CD4-positive, alpha-beta T cell treated with Interleukin-10 for 1 hour (primary cell): ENCODE results near the gene HAT1.
A peak's percentile ranks its signal among the peaks of the same experiment; 100 is the strongest.
"Not testable (repeated sequence)": the region's sequence is repeated elsewhere in the genome, so short reads cannot be mapped to it uniquely, and the experiment has no call there.

Source experiments
- DNase-seq: peaks from one replicate; pipeline ENCODE4 v3.0.0-alpha.2; 2020

HAT1 gene

GRCh38 chr2:171983924-171984323, 61.7 kb downstream of the HAT1 start:
- not testable (repeated sequence) for DNase-seq

- DNase-seq, result no peak
Measured at GRCh38 chr2:171985076-171985475, 62.8 kb downstream of the HAT1 start.

- DNase-seq, result no peak
Measured at GRCh38 chr2:171986778-171987177, 64.5 kb downstream of the HAT1 start.

- DNase-seq, result no peak
Measured at GRCh38 chr2:171991027-171991426, 68.8 kb downstream of the HAT1 start.

GRCh38 chr2:171995586-171995985, 73.3 kb downstream of the HAT1 start:
- no peak for DNase-seq

GRCh38 chr2:171996021-171996420, 73.8 kb downstream of the HAT1 start:
- no peak for DNase-seq

GRCh38 chr2:171997031-171997430, 74.8 kb downstream of the HAT1 start:
- DNase-seq, result not testable (repeated sequence)

- DNase-seq, result no peak
Measured at GRCh38 chr2:171999161-171999560, 76.9 kb downstream of the HAT1 start.

- peak; percentile 87 for DNase-seq
Measured at GRCh38 chr2:171999604-172000469, 77.6 kb downstream of the HAT1 start, which contains the start of gene METAP1D. Gene METAP1D (plus strand): TSS chr2:171999953. CDS start chr2:171999970, 17 bp downstream.

- no peak for DNase-seq
Measured at GRCh38 chr2:172000696-172001361, 78.6 kb downstream of the HAT1 start.

- no peak for DNase-seq
Measured at GRCh38 chr2:172007372-172007771, 85.1 kb downstream of the HAT1 start.

GRCh38 chr2:172009823-172010222, 87.6 kb downstream of the HAT1 start:
- DNase-seq, result no peak

GRCh38 chr2:172011812-172012575, 89.7 kb downstream of the HAT1 start:
- peak; percentile 22 for DNase-seq

- DNase-seq, result no peak
Measured at GRCh38 chr2:172012677-172013391, 90.6 kb downstream of the HAT1 start.

GRCh38 chr2:172013396-172013795, 91.1 kb downstream of the HAT1 start:
- no peak for DNase-seq

GRCh38 chr2:172021074-172021931, 99.0 kb downstream of the HAT1 start:
- no peak for DNase-seq

GRCh38 chr2:172021955-172022354, 99.7 kb downstream of the HAT1 start:
- DNase-seq, result no peak

- no peak for DNase-seq
Measured at GRCh38 chr2:172031536-172031935, 109.3 kb downstream of the HAT1 start.
